ENCODE results near the gene BTBD9.

GRCh38 chr6:38676974-38677544, 37.3 kb upstream of the BTBD9 start:
- TF ChIP-seq POLR2A (conservative IDR thresholded peaks at IDR 0.05), result no peak
- TF ChIP-seq ZNF24 (IDR thresholded peaks at IDR 0.05), result no peak
- TF ChIP-seq RBM14 (IDR thresholded peaks at IDR 0.05; ENCODE audit: borderline replicate concordance, insufficient read depth, low read depth, low read length), result no peak
- no peak for TF ChIP-seq USF1 (CRISPR knock-in tag; IDR thresholded peaks at IDR 0.05)
